Loucy (cell line): ENCODE data around the gene RBM20.
"Not testable (repeated sequence)": the region's sequence is repeated elsewhere in the genome, so short reads cannot be mapped to it uniquely, and the experiment has no call there.

Experiments
- H2AFZ ChIP-seq: fragments of 200-600 bp; sonication (generic); 2 replicates; pipeline ENCODE4 v1.6.0; 2016; ENCODE audit warnings: antibody characterized with exemption, mild to moderate bottlenecking, low read length, moderate library complexity
- H3F3A ChIP-seq: fragments of 200-600 bp; 2 replicates; pipeline ENCODE4 v1.6.0; 2016; ENCODE audit warnings: antibody characterized with exemption, low read depth, mild to moderate bottlenecking
- H3K27me3 ChIP-seq: fragments of 200-600 bp; sonication (generic); 2 replicates; pipeline ENCODE4 v1.6.1; 2014; ENCODE audit warnings: low read length, mild to moderate bottlenecking; ENCODE audit not compliant: insufficient read depth, poor library complexity, severe bottlenecking
- H3K36me3 ChIP-seq: fragments of 200-600 bp; sonication (generic); 2 replicates; pipeline ENCODE4 v1.6.1; 2016; ENCODE audit warnings: low read length; ENCODE audit not compliant: insufficient read depth
- H3K4me1 ChIP-seq: fragments of 200-600 bp; sonication (generic); 2 replicates; pipeline ENCODE4 v1.5.1; 2014; ENCODE audit warnings: low read length, mild to moderate bottlenecking; ENCODE audit not compliant: insufficient read depth, poor library complexity, severe bottlenecking
- H3K4me2 ChIP-seq: fragments of 200-600 bp; sonication (generic); 2 replicates; pipeline ENCODE4 v1.6.0; 2014; ENCODE audit warnings: antibody characterized with exemption, low read length, low read depth, mild to moderate bottlenecking; ENCODE audit not compliant: poor library complexity, severe bottlenecking
- H3K4me3 ChIP-seq: fragments of 200-600 bp; sonication (generic); 2 replicates; pipeline ENCODE4 v1.5.1; 2014; ENCODE audit warnings: low read length, mild to moderate bottlenecking, mixed read lengths; ENCODE audit not compliant: poor library complexity, severe bottlenecking
- H3K79me2 ChIP-seq: fragments of 200-600 bp; sonication (generic); 2 replicates; pipeline ENCODE4 v1.6.1; 2014; ENCODE audit warnings: low read length; ENCODE audit not compliant: insufficient read depth
- H3K9ac ChIP-seq: fragments of 200-600 bp; sonication (generic); 2 replicates; pipeline ENCODE4 v1.6.0; 2014; ENCODE audit warnings: mild to moderate bottlenecking, low read depth, low read length, moderate library complexity; ENCODE audit not compliant: poor library complexity, severe bottlenecking
- H3K9me2 ChIP-seq: fragments of 200-600 bp; sonication (generic); replicated peaks from 2 replicates; pipeline ENCODE4 v1.6.1; 2016; ENCODE audit warnings: low read depth, low read length, mixed read lengths
- H3K9me3 ChIP-seq: fragments of 200-600 bp; sonication (generic); 2 replicates; pipeline ENCODE4 v1.6.1; 2014; ENCODE audit warnings: mild to moderate bottlenecking, antibody characterized with exemption, low read length, low read depth; ENCODE audit not compliant: insufficient read depth
- H4K20me1 ChIP-seq: fragments of 200-600 bp; sonication (generic); 2 replicates; pipeline ENCODE4 v1.6.0; 2014; ENCODE audit warnings: antibody characterized with exemption, low read length, mild to moderate bottlenecking; ENCODE audit not compliant: insufficient read depth, poor library complexity, severe bottlenecking
- EZH2phosphoT487 ChIP-seq: fragments of 200-600 bp; IDR thresholded peaks from 2 replicates; pipeline ENCODE4 v1.6.1; 2018; ENCODE audit warnings: antibody characterized with exemption, mild to moderate bottlenecking, moderate library complexity, borderline replicate concordance
- TF ChIP-seq, protein P1 (sequence below): fragments of 200-600 bp; sonication (generic); conservative IDR thresholded peaks from 2 replicates; pipeline ENCODE4 v1.5.1; 2014; ENCODE audit warnings: mild to moderate bottlenecking, antibody characterized with exemption, low read length

The RBM20 gene

DNA sequence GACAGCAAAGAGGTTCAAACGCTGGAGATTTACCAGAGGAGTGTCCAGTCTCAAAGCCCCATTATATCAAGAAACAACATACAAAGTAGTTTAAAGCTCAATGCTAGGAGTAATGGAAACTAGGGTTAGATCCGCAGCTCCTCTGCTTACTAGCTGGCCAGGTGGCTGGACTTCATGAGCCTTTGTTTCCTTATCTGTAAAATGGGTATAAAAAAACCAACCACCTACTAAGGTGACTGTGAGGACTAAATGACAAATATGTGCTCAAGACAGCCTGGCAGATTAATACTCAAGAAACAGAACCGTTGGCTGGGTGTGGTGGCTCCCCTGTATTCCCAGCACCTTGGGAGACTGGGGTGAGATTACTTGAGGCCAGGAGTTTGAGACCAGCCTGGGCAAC lies 5.8 kb upstream of the RBM20 start:
- Histone ChIP-seq H4K20me1 (no peaks in the 10 kb centered on the region), H3K36me3 (no peaks in the 10 kb centered on the region), H3K4me1 (peaks cover 19% of the 10 kb centered on the region), H3K9ac (no peak overlapping the region), H3F3A (peaks cover 5% of the 10 kb centered on the region; the same call in 1 of the 2 replicates), H3K4me2 (no peak overlapping the region), H3K9me2 (no peaks in the 10 kb centered on the region), H3K4me3 (no peak overlapping the region), H3K79me2 (no peaks in the 10 kb centered on the region), H2AFZ (no peak overlapping the region), H3K27me3 (no peaks in the 10 kb centered on the region), H3K9me3 (no peaks in the 10 kb centered on the region)
- no peak for TF ChIP-seq EZH2phosphoT487
- TF ChIP-seq, protein P1, sequence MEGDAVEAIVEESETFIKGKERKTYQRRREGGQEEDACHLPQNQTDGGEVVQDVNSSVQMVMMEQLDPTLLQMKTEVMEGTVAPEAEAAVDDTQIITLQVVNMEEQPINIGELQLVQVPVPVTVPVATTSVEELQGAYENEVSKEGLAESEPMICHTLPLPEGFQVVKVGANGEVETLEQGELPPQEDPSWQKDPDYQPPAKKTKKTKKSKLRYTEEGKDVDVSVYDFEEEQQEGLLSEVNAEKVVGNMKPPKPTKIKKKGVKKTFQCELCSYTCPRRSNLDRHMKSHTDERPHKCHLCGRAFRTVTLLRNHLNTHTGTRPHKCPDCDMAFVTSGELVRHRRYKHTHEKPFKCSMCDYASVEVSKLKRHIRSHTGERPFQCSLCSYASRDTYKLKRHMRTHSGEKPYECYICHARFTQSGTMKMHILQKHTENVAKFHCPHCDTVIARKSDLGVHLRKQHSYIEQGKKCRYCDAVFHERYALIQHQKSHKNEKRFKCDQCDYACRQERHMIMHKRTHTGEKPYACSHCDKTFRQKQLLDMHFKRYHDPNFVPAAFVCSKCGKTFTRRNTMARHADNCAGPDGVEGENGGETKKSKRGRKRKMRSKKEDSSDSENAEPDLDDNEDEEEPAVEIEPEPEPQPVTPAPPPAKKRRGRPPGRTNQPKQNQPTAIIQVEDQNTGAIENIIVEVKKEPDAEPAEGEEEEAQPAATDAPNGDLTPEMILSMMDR: no peak

DNA sequence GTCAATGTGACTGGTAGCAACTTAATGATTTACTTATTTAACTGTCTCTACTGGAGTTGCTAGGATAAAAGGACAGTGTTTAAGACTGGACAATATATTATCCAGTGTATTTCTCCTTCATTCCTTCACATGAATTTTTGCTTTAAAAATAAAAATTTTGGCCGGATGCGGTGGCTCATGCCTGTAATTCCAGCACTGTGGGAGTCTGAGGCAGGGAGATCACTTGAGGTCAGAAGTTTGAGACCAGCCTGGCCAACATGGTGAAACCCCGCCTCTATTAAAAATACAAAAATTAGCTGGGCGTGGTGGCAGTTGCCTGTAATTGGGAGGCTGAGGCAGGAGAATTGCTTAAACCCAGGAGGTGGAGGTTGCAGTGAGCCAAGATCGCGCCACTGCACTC lies 5.1 kb upstream of the RBM20 start:
- not testable (repeated sequence) for H4K20me1 ChIP-seq, H3K36me3 ChIP-seq, H3K9ac ChIP-seq, H3K79me2 ChIP-seq, H3K4me3 ChIP-seq, H3K27me3 ChIP-seq, H3K9me3 ChIP-seq, H3K4me2 ChIP-seq, H3K9me2 ChIP-seq, H2AFZ ChIP-seq, H3F3A ChIP-seq
- peaks cover 19% of the 10 kb centered on the region for H3K4me1 ChIP-seq

DNA sequence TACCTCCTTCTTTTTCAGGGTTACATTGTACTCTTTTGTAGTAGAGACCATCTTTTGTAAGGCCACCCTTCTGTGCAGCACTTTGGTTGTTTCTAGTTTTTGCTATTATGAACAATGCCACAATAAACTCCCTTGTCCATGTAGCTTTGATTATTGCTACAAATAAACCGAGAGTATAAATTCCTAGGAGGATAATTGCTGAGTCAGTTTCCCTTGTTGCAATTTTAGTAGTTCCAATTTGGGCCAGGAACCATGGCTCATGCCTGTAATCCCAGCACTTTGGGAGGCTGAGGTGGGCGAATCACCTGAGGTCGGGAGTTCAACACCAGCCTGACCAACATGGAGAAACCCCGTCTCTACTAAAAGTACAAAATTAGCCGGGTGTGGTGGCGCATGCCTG lies 4.3 kb upstream of the RBM20 start:
- H3F3A ChIP-seq, H2AFZ ChIP-seq, H3K36me3 ChIP-seq, H4K20me1 ChIP-seq, H3K9me2 ChIP-seq, H3K27me3 ChIP-seq, H3K9me3 ChIP-seq, H3K9ac ChIP-seq, H3K4me2 ChIP-seq, H3K4me3 ChIP-seq, H3K79me2 ChIP-seq: not testable (repeated sequence)
- peaks cover 16% of the 10 kb centered on the region for H3K4me1 ChIP-seq

DNA sequence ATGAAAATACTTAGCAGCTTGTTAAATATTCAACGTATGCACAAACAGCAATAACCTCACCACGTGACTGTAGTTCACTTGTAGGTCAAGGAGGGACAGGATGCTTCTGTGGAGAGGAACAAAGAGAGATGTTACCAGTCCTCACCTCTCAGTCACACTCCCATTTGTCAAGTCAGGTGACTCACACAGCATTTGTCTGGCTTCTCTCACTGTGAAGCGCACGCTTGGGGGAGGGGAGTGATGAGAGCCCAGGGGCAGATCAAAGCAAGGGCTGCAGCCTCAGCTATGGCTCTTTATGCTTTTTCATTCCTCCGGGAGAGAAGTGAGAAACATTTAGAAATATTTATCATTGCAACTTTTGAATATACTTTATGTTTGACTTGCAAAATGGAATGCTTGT lies 2.9 kb upstream of the RBM20 start:
- Histone ChIP-seq H2AFZ (peak overlapping the region; percentile 63), H3K4me3 (peak overlapping the region; percentile 0), H3K9ac (no peak overlapping the region), H3K36me3 (no peaks in the 10 kb centered on the region), H3K27me3 (no peaks in the 10 kb centered on the region), H3K79me2 (no peaks in the 10 kb centered on the region), H3K9me2 (no peaks in the 10 kb centered on the region), H3K9me3 (no peaks in the 10 kb centered on the region), H4K20me1 (no peaks in the 10 kb centered on the region), H3F3A (peaks cover 5% of the 10 kb centered on the region; the same call in 1 of the 2 replicates), H3K4me2 (peak overlapping the region; percentile 51), H3K4me1 (peaks cover 16% of the 10 kb centered on the region)
- TF ChIP-seq, protein P1: no peak
- TF ChIP-seq EZH2phosphoT487: no peak
